Hepatic stellate cell (primary cell): ENCODE measurements around the gene SRRM4.

Source experiments
- DNase-seq: peaks from one replicate; pipeline ENCODE4 v3.0.0; 2011; ENCODE audit warnings: low spot score

The SRRM4 gene

GRCh38 chr12:119122751-119123150 is 141.4 kb downstream of the SRRM4 start:
- DNase-seq = no peak

- no peak for DNase-seq
Measured at GRCh38 chr12:119128527-119128926, 147.2 kb downstream of the SRRM4 start.

DNA sequence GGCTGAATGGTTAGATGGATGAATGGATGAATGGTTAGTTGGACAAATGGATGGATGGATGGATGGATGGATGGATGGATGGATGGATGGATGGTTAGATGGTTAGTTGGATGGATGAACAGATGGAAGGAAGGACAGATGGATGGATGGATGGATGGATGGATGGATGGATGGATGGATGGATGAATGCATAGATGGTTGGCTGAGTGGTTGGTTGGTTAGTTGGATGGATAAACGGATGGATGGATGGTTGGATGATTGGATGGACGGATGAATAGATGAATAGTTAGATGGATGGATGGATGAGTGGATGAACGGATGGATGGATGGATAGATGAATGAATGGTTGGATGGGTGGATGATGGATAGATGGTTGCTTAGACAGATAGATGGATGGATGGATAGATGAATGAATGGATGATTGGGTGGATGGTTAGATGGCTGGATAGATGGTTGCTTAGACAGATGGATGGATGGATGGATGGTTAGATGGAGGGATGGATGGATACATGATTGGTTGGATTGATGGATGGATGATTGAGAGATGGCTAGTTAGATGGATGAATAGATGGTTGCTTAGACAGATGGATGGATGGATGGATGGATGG is 148.6 kb downstream of the SRRM4 start:
- no peak for DNase-seq

DNA sequence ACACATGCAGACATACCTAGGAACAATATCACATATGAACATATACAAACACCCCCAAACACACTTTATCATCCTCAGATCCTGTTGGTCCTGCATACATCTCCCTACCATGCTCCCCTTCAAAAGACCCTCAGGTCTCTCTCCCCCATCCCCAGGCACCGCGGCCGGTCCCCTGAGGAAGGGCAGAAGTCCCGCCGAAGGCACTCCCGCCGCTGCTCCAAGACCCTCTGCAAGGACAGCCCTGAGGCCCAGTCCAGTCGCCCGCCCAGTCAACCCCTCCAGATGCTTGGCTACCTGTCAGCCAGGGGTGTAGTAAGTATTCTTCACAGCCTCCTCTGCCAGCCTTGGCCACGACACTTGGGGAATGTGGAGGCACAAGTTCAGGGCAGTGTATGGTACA is 149.2 kb downstream of the SRRM4 start:
- no peak for DNase-seq

- no peak for DNase-seq
Measured at GRCh38 chr12:119134284-119135072, 153.1 kb downstream of the SRRM4 start.

- DNase-seq = no peak
Measured at GRCh38 chr12:119136811-119137410, 155.6 kb downstream of the SRRM4 start.

- DNase-seq = no peak
Measured at GRCh38 chr12:119139448-119139847, 158.1 kb downstream of the SRRM4 start.

DNA sequence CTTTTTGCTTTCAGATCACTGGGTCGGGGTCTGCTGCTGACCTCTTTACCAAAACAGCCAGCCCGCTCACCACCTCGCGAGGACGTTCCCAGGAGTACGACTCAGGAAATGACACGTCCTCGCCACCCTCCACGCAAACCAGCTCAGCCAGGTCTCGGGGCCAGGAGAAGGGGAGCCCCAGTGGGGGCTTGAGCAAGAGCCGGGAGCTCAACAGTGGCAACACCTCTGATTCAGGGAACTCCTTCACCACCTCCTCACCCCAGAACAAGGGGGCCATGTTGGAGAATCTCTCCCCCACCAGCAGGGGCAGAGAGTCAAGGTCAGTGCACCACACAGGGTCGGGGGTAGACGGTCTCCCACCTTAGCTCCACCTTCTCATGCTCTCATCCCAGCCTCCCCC is 164.0 kb downstream of the SRRM4 start:
- DNase-seq = no peak

DNA sequence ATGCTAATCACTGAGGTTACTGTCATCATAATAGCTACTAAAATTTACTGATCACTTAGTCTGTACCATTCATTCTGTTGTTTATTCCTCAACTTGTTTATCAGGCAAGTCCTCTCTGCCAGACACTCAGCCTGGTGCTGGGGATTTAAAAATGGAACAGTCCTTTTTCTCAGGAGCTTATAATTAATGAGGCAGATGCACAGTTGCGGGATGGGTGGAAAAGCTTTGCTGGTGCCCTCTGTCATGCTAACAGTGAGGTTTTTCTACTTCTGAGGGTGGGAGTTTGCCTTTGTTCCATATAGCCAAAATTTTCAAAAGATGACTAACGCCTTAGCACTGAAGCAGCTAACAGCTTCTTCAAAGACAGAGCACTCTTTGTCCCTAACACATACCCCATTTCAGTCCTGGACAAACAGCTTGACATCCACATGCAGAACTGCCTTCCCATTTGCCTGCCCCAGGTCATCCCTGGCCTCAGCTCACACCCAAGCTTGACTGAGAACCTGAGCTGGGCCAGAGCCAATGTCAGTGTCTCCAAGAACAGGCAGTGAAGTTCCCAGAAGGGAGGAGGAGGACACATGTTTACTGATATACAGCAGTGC is 166.6 kb downstream of the SRRM4 start:
- no peak for DNase-seq

GRCh38 chr12:119149270-119149669 is 167.9 kb downstream of the SRRM4 start:
- no peak for DNase-seq

DNA sequence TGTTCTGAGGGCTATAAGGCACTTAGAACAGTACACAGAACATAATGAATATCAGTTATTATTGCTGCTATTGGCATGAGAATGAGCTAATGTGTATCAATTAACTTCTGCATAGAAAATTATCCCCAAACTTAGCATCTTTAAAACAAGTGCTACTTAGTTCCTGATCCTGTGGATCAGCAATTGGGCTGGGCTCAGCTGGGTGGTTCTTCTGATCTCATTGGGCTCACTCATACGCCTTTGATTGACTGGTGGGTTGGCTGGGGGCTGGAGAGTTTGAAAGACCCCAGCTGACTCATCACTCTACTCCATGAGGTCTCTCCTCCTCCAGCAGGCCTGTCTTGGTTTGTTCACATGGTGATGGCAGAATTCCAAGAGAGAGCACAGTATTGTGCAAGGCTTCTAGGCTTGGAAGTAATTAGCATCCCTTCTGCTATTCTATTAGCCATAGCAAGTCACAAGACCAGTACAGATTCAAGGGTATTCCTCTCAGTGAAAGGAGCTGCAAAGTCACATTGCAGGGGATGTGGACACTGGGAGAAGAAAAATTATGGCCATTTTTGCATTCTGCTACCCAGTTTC is 170.2 kb downstream of the SRRM4 start:
- no peak for DNase-seq

DNA sequence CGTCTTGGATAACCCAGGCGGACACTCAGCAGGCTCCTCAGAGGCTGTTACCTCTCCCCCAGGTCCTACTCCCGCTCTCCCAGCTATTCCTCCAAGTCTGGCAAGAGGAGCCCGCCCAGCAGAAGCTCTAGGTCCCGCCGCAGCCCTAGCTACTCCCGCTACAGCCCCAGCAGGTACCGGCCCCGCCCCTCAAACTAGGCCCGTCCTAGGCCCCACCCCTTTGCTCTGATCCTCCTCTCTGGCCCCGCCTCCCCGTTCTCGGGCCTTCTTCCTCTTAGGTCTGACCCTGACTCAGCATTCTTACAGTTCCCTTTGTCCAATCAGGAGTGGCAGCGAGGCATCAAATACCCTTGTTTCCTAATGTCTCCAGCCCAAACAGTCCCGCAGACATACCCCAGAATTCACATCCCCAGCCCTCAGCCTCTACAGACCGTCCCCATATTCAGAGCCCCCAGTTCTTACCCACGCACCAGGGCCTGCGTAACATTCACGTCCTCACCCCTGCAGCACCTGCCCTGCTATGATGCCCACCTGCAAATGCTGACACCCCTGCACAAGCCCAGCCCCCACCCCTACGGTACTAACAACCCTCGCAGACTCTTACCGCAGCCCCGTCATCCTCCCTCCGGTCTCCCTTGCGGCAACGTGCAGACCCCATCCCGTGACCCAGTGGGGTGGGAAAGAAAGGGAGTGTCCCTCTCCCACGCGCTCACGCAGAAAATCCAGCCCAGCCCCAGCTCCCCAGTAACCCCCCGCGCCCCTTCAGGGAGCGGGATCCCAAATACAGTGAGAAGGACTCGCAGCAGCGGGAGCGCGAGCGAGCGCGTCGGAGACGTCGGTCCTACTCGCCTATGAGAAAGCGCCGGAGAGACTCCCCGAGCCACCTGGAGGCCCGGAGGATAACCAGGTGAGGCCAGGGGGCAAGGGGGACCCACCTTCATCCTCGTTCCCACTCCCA is 172.4 kb downstream of the SRRM4 start:
- no peak for DNase-seq

DNA sequence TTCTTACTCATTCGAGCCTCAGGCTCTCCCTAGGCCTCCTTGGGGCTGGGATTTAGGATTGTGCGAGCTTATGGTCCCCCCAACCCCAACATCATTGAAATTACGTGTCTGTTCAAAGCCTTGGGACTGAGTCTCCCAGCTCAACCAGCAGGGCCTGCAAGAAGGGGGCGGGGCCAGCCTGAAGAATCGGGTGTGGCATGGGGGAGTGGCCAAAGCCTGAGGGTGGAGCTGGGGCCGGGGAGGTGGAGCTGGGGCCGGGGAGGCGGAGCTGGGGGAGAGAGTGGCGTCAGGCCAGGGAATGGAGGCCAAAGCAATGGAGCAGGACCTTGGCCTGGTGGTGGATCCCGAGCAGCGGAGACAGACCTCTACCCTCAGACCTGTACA is 173.1 kb downstream of the SRRM4 start:
- no peak for DNase-seq

DNA sequence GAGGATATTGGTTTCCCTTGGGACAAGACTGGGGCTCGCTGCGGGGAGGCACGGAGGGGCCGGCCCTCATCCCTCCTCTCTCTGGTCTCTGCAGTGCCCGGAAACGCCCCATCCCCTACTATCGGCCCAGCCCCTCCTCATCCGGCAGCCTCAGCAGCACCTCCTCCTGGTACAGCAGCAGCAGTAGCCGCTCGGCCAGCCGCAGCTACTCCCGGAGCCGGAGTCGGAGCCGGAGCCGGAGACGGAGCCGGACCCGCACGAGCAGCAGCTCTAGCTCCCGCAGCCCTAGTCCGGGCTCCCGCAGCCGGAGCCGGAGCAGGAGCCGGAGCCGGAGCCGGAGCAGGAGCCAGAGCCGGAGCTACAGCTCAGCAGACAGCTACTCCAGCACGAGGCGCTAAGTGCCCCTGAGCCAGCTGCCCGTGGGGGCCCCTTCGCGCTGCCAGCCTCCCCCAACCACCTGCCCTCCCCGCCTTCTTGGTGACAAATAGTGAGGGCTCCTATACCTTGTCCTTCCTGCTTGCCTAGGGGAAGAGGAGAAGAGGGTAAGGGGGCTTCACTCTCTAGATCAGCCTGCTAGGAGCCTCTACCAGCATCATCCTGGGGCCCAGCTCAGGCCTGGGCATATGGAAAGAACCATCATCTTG is 175.2 kb downstream of the SRRM4 start:
- peak; percentile 49 for DNase-seq

DNA sequence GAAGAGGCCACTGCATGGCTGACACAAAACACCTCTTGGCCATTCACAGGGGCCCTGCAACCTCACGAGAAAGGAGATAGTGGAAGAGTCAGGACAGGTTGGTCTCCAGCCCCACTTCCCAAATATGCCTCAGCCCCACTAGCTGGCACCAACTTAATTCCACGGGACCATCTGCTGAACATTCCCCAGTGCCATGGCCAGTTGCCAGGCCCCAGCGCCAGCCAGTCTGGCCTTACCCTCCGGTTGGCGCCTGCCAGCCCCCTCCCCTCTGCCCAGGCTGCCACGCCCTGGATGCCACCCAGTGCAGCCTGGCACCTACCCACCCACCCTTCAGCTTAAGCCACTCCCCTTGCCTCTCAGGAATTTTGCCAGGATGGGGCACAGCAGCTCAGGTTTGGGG is 176.2 kb downstream of the SRRM4 start:
- no peak for DNase-seq

- DNase-seq = no peak
Measured at GRCh38 chr12:119157978-119158377, 176.6 kb downstream of the SRRM4 start.

- no peak for DNase-seq
Measured at GRCh38 chr12:119158402-119158801, 177.1 kb downstream of the SRRM4 start.

DNA sequence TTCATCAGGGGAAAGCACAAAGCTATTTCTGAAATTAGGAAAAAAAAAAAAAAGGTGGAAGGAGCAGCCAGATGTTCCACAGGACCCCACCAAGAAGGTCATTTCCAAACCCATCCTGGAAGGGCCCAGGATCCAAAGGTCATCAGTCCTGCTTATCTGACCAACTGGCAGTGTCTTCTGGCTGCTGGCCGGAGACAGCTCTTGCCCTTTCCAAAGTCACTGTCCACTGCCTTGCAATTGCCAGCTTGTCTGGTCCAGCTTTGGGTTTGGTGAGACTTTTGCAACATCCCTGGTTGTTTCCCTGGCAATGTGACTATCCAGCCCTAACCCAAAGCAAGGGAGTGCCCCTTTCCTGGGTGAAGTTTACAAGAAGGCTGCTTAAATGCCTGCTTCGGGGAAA is 178.5 kb downstream of the SRRM4 start:
- no peak for DNase-seq

- DNase-seq = no peak
Measured at GRCh38 chr12:119167902-119168301, 186.6 kb downstream of the SRRM4 start.

DNA sequence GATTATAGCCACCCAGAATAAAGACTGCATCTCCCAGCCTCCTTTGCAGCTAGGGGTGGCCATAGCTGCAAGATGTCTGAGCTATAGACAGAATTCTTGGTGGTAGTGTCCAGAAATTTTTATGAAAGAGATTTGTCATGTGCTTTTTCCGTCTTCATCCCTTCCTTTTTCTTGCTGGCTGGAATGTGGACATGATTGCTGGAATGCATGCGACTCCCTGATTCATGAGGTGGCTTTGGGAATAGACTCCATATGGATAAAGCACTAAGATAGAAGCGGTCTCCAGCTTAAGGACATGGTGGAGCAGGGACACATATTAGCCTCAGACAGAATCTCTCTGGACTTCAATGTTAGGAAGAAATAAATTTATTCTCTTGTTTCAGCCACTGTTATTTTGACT is 187.4 kb downstream of the SRRM4 start:
- no peak for DNase-seq

DNA sequence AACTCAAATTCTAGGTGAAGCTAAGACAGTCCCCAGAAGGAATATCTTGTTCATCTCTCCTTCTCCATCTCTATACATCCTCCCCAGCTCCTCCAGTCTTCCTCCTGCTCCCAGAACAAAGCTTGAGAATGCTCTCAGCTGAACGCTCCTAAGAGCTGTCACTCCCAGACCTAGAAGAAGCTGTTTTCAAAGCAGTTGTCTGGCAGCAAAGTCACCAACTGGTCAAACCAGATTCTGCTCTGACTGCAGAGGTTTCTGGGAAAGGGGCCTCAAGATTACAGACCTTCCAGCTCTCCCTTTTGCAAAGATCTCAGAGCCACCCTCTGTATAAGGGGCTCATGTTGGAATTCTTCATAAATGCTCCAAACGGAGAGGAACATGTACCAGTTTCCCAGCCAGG is 187.8 kb downstream of the SRRM4 start:
- no peak for DNase-seq
